ENCODE results near the gene SLC27A3. TPM values are rescaled to one million over a fixed set of nuclear protein-coding genes. Genes with fewer than 3 reads are reported as not detected.

Gene SLC27A3
- total and polyA plus RNA-seq, 2 of the 8 experiments (the other 6 are each of a cell fraction or from before 2014, with no cell fraction given) = 39.1 to 40.1 TPM

DNA sequence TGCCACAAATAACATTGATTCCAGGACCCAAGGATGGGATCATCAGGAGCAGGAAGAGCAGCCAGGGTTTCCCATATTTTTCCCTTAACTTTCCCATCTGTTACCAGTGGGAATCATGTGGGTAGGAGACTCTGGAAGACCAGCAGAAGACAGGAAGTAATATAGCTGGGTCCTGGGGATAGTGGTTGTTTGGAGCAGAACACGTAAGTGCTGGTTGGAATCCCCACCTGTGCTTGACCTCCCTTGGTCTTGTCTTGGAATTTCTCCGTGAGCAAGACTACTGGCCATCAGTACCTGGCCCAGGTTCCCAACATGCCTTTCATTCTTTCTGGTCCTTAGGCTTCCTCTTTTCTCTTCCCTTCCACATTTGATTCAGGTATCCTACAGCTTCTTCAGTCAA, 20.9 kb upstream of the SLC27A3 start:
- H2AFZ ChIP-seq (ENCODE audit: low read length) = no peak overlapping the region
- no peak overlapping the region for H3K4me3 ChIP-seq (ENCODE audit: extremely low read depth in 1 of 4, insufficient read depth in 2 of 4, low read depth in 3 of 4, low read length in 4 of 4)
- no peaks in the 10 kb centered on the region for H3K79me2 ChIP-seq (ENCODE audit: control insufficient read depth in 1 of 2, insufficient read depth in 2 of 2, low read length in 2 of 2)
- no peak overlapping the region for H3K18ac ChIP-seq (ENCODE audit: extremely low read depth, low read length)
- peaks cover 30 to 72% (median 52%) of the 10 kb centered on the region in 4 experiments for H3K36me3 ChIP-seq (ENCODE audit: control insufficient read depth in 2 of 4, insufficient read depth in 4 of 4, low read length in 3 of 4)
- H2BK5ac ChIP-seq (ENCODE audit: low read depth, low read length) = no peak overlapping the region
- no peak overlapping the region for H3K23ac ChIP-seq (ENCODE audit: insufficient read length)
- no peak overlapping the region for H4K8ac ChIP-seq (ENCODE audit: extremely low read depth, insufficient read depth, low read length)
- no peaks in the 10 kb centered on the region for H3K23me2 ChIP-seq (ENCODE audit: low read depth, low read length)
- no peak overlapping the region for H3K9ac ChIP-seq (replicated peaks in 1 of 4; ENCODE audit: extremely low read depth in 1 of 4, low read depth in 3 of 4, low read length in 3 of 4)
- no peak overlapping the region for H3K14ac ChIP-seq (ENCODE audit: insufficient read length)
- no peak for FAIRE-seq
- 92% methylated on average over 2 of the region's 2 CpGs; no CpG with 5 or more reads in 1 of the 2 experiments for WGBS, 2 experiments (ENCODE audit: extremely low coverage in 1 of 2, insufficient coverage in 1 of 2, insufficient read length in 1 of 2, insufficient replicate concordance in 2 of 2, low coverage in 1 of 2, low lambda C conversion rate in 2 of 2, missing lambda C conversion rate in 1 of 2)
- H3K79me1 ChIP-seq (ENCODE audit: low read depth, low read length) = no peaks in the 10 kb centered on the region
- H2AK5ac ChIP-seq (ENCODE audit: low read depth, low read length) = no peak overlapping the region
- no peak overlapping the region for H2BK20ac ChIP-seq (ENCODE audit: low read length)
- CTCF ChIA-PET (ENCODE audit: partially characterized antibody) = interaction anchor here (0.6 to 16.7 kb wide), 5 partner anchors 9 to 70 kb away, joined by 3 to 190 read pairs (median 7); partner anchors contain the start of gene NPR1
- no peaks in the 10 kb centered on the region for H3K27me3 ChIP-seq (replicated peaks in 1 of 4; ENCODE audit: control insufficient read depth in 3 of 4, extremely low read depth in 1 of 4, insufficient read depth in 3 of 4, low read length in 3 of 4)
- H3K4ac ChIP-seq (replicated peaks; ENCODE audit: insufficient read length, low read depth, low read length) = no peak overlapping the region
- no peak overlapping the region for H4K91ac ChIP-seq (replicated peaks; ENCODE audit: insufficient read length, low read length)
- H2BK120ac ChIP-seq (replicated peaks; ENCODE audit: low read depth, low read length) = no peak overlapping the region
- no peak for TF ChIP-seq ZNF274 (IDR thresholded peaks at IDR 0.05; ENCODE audit: borderline replicate concordance, extremely low read depth, low read length)
- TF ChIP-seq, protein P1, sequence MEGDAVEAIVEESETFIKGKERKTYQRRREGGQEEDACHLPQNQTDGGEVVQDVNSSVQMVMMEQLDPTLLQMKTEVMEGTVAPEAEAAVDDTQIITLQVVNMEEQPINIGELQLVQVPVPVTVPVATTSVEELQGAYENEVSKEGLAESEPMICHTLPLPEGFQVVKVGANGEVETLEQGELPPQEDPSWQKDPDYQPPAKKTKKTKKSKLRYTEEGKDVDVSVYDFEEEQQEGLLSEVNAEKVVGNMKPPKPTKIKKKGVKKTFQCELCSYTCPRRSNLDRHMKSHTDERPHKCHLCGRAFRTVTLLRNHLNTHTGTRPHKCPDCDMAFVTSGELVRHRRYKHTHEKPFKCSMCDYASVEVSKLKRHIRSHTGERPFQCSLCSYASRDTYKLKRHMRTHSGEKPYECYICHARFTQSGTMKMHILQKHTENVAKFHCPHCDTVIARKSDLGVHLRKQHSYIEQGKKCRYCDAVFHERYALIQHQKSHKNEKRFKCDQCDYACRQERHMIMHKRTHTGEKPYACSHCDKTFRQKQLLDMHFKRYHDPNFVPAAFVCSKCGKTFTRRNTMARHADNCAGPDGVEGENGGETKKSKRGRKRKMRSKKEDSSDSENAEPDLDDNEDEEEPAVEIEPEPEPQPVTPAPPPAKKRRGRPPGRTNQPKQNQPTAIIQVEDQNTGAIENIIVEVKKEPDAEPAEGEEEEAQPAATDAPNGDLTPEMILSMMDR (IDR thresholded peaks at IDR 0.05; ENCODE audit: control extremely low read depth in 1 of 3, insufficient read depth in 1 of 3, low read depth in 1 of 3, low read length in 3 of 3) = no peak
- TF ChIP-seq POLR2AphosphoS5 (IDR thresholded peaks at IDR 0.05; ENCODE audit: low read depth, low read length) = no peak
- no peak for TF ChIP-seq HDAC6 (IDR thresholded peaks at IDR 0.05; ENCODE audit: low read depth, low read length)
- TF ChIP-seq CBX5 (IDR thresholded peaks at IDR 0.05; ENCODE audit: low read depth, low read length) = no peak
- TF ChIP-seq NANOG (IDR thresholded peaks at IDR 0.05; ENCODE audit: insufficient read depth, low read depth, low read length, poor library complexity, severe bottlenecking) = no peak
- no peak for DNase-seq (ENCODE audit: low read depth in 1 of 2, low spot score in 2 of 2)
- peaks cover 0 to under 1% (median under 1%) of the 10 kb centered on the region in 4 experiments; a peak in 2 of 7 replicates for H3K4me1 ChIP-seq (replicated peaks in 1 of 4; ENCODE audit: control insufficient read depth in 3 of 4, insufficient read depth in 4 of 4, low read length in 3 of 4)
- no peak overlapping the region for H3K27ac ChIP-seq (ENCODE audit: low read depth, low read length)
- H3K9me3 ChIP-seq (ENCODE audit: insufficient read depth in 2 of 2, low read depth in 1 of 2, low read length in 1 of 2) = no peaks in the 10 kb centered on the region
- H2BK15ac ChIP-seq (ENCODE audit: low read length) = no peak overlapping the region
- no peak overlapping the region for H2BK12ac ChIP-seq (ENCODE audit: low read depth, low read length)
- H4K20me1 ChIP-seq (replicated peaks in 1 of 2; ENCODE audit: control insufficient read depth in 1 of 2, insufficient read depth in 2 of 2, low read length in 2 of 2) = no peaks in the 10 kb centered on the region
- no peak overlapping the region for H4K5ac ChIP-seq (ENCODE audit: insufficient read length, low read depth, low read length)
- H3K4me2 ChIP-seq (ENCODE audit: insufficient read depth in 1 of 2, low read depth in 2 of 2, low read length in 2 of 2) = no peak overlapping the region
- POLR2A ChIA-PET (ENCODE audit: partially characterized antibody) = interaction anchor here (0.9 to 1.5 kb wide), 3 partner anchors 11 to 25 kb away, joined by 3 to 7 read pairs (median 4); no protein-coding TSS in a partner anchor
- no peak overlapping the region for H3K56ac ChIP-seq (replicated peaks; ENCODE audit: insufficient read length, low read depth, low read length)

Measured in H1 (cell line).